GM12891 (cell line): Measurements from ENCODE around the gene GPR84.

Experiments used
- POLR2A ChIP-seq: IDR thresholded peaks from 2 replicates; pipeline ENCODE4 v1.6.1; 2011; ENCODE audit warnings: low read depth, low read length, control low read depth
- POLR2AphosphoS5 ChIP-seq: IDR thresholded peaks from 2 replicates; pipeline ENCODE4 v1.6.1; 2011; ENCODE audit warnings: low read depth, low read length, control low read depth
- TAF1 ChIP-seq: IDR thresholded peaks from 2 replicates; pipeline ENCODE4 v1.6.1; 2011; ENCODE audit warnings: low read depth, low read length, control low read depth

GRCh38 chr12:54390668-54391551, 26.6 kb upstream of the GPR84 start:
- TF ChIP-seq POLR2A: no peak
- TF ChIP-seq TAF1: no peak
- TF ChIP-seq POLR2AphosphoS5: no peak
